Measurements from ENCODE around the gene HEXIM1. TPM values are rescaled to one million over a fixed set of nuclear protein-coding genes. Genes with fewer than 3 reads are reported as not detected.

Gene HEXIM1
- total RNA-seq, 1 experiment from 2014 or later = 29.6 TPM

- TF ChIP-seq ZSCAN18 (CRISPR knock-in tag; IDR thresholded peaks at IDR 0.05) (no peak), ZNF138 (CRISPR knock-in tag; conservative IDR thresholded peaks at IDR 0.05) (no peak), ZNF671 (CRISPR knock-in tag; IDR thresholded peaks at IDR 0.05) (peak; percentile 95), HMGA2 (CRISPR knock-in tag; IDR thresholded peaks at IDR 0.05) (peak; percentile 32; the same call in 1 of the 2 replicates), RORB (CRISPR knock-in tag; IDR thresholded peaks at IDR 0.05) (peak; percentile 99), SMAD3 (CRISPR knock-in tag; IDR thresholded peaks at IDR 0.05; ENCODE audit: borderline replicate concordance) (no peak), CBFB (CRISPR knock-in tag; IDR thresholded peaks at IDR 0.05; ENCODE audit: low read depth) (0 out of 2 replicates have a peak, but pooled peaks have one; percentile 48), FOXK1 (CRISPR knock-in tag; IDR thresholded peaks at IDR 0.05) (0 out of 2 replicates have a peak, but pooled peaks have one; percentile 20), NR3C1 (CRISPR knock-in tag; conservative IDR thresholded peaks at IDR 0.05; ENCODE audit: low read depth) (no peak), PREB (CRISPR knock-in tag; IDR thresholded peaks at IDR 0.05; ENCODE audit: borderline replicate concordance) (no peak), MLX (CRISPR knock-in tag; IDR thresholded peaks at IDR 0.05) (no peak), NR1H2 (CRISPR knock-in tag; IDR thresholded peaks at IDR 0.05) (no peak), ZNF396 (CRISPR knock-in tag; IDR thresholded peaks at IDR 0.05; ENCODE audit: borderline replicate concordance) (no peak), ZNF121 (CRISPR knock-in tag; IDR thresholded peaks at IDR 0.05) (no peak), JAZF1 (CRISPR knock-in tag; IDR thresholded peaks at IDR 0.05) (no peak), ZNF512 (CRISPR knock-in tag; IDR thresholded peaks at IDR 0.05; ENCODE audit: borderline replicate concordance) (no peak), ZBTB43 (CRISPR knock-in tag; IDR thresholded peaks at IDR 0.05) (0 out of 2 replicates have a peak, but pooled peaks have one; percentile 55), TCF7 (CRISPR knock-in tag; IDR thresholded peaks at IDR 0.05; ENCODE audit: low read depth) (no peak), FOXJ3 (CRISPR knock-in tag; IDR thresholded peaks at IDR 0.05; ENCODE audit: borderline replicate concordance) (no peak), ZNF219 (CRISPR knock-in tag; IDR thresholded peaks at IDR 0.05; ENCODE audit: borderline replicate concordance) (no peak), ZBTB21 (CRISPR knock-in tag; IDR thresholded peaks at IDR 0.05; ENCODE audit: borderline replicate concordance) (no peak), IRF1 (CRISPR knock-in tag; IDR thresholded peaks at IDR 0.05) (no peak), TP53 (CRISPR knock-in tag; IDR thresholded peaks at IDR 0.05) (no peak), AFF4 (CRISPR knock-in tag; IDR thresholded peaks at IDR 0.05; ENCODE audit: borderline replicate concordance) (no peak), E2F4 (CRISPR knock-in tag; IDR thresholded peaks at IDR 0.05; ENCODE audit: borderline replicate concordance, low read depth) (0 out of 2 replicates have a peak, but pooled peaks have one; percentile 9)
Observed at GRCh38 chr17:45148183-45149036, at the start of gene HEXIM1 (continued).
